ENCODE results near the gene PMPCA. TPM values are rescaled to one million over a fixed set of nuclear protein-coding genes. Genes with fewer than 3 reads are reported as not detected.

The PMPCA gene
- total and polyA plus RNA-seq, 2 of the 13 experiments (the other 11 are each of a cell fraction or from before 2014, with no cell fraction given): 70.2 to 88.4 TPM

DNA sequence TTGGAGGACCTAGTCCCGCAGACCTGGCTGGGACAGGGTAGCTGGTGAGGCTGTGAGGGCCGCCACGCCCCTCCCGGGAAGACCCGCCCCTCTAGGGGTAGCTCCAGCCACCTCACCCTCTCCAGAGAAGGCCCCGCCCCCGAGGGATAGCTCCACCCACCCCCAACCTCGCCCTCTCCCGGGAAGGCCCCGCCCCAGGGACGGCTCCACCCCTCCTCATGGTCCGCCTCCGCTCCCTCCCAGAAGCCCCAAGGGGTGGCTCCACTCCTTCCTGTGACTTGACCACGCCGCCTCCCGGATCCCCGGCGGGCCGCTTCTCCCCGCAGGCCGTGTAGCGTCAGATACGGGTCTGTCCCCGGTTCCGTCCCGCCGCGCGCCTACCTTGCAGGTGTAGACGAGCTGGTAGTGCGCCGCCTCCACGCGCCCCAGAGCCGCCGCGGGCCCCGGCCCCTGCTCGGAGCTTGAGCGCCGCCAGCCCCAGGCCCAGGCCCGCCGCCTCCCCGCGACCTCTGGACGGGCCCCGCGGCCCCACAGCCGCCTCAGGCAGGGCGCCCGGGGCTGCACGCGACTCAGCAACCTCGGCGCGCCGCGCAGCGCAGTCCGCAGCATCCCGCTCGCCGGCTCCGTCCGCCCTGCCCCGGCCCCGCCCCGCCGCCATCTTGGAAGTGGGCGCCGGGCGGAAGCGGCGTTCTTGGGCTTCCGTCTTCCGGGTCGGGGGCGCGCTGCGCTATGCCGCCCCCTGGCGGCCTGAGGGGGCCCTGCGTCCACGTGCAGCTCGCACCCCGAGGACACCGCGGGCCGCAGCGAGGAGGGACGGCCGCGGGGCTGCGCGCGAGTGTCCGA is 47.1 kb upstream of the PMPCA start, which contains the start of gene DNLZ (continued):
- TF ChIP-seq WIZ (CRISPR knock-in tag; IDR thresholded peaks at IDR 0.05): no peak
- TF ChIP-seq ATF5 (CRISPR knock-in tag; IDR thresholded peaks at IDR 0.05; ENCODE audit: low read depth): 0 out of 2 replicates have a peak, but pooled peaks have one; percentile 83
- TF ChIP-seq ATF7-NPFF (CRISPR knock-in tag; IDR thresholded peaks at IDR 0.05; ENCODE audit: low read depth): peak; percentile 96
- TF ChIP-seq ZBTB7A (CRISPR knock-in tag; IDR thresholded peaks at IDR 0.05): 0 out of 2 replicates have a peak, but pooled peaks have one; percentile 45
- TF ChIP-seq ETS1 (CRISPR knock-in tag; IDR thresholded peaks at IDR 0.05): 0 out of 2 replicates have a peak, but pooled peaks have one; percentile 46
- 0 out of 2 replicates have a peak, but pooled peaks have one; percentile 68 for TF ChIP-seq TEAD2 (CRISPR knock-in tag; IDR thresholded peaks at IDR 0.05)
- TF ChIP-seq ZNF232 (CRISPR knock-in tag; IDR thresholded peaks at IDR 0.05; ENCODE audit: borderline replicate concordance): no peak; the same call in 1 of the 2 replicates
- peak; percentile 84 for TF ChIP-seq ZBTB7B (CRISPR knock-in tag; IDR thresholded peaks at IDR 0.05)
- no peak for TF ChIP-seq ZNF207 (IDR thresholded peaks at IDR 0.05; ENCODE audit: borderline replicate concordance)
- no peak for TF ChIP-seq ZNF253 (CRISPR knock-in tag; IDR thresholded peaks at IDR 0.05; ENCODE audit: borderline replicate concordance)
- no peak; the same call in 1 of the 2 replicates for TF ChIP-seq ZFP36L1 (CRISPR knock-in tag; IDR thresholded peaks at IDR 0.05)
- TF ChIP-seq, protein P1, sequence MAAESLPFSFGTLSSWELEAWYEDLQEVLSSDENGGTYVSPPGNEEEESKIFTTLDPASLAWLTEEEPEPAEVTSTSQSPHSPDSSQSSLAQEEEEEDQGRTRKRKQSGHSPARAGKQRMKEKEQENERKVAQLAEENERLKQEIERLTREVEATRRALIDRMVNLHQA (CRISPR knock-in tag; IDR thresholded peaks at IDR 0.05): no peak
- TF ChIP-seq, protein P2, sequence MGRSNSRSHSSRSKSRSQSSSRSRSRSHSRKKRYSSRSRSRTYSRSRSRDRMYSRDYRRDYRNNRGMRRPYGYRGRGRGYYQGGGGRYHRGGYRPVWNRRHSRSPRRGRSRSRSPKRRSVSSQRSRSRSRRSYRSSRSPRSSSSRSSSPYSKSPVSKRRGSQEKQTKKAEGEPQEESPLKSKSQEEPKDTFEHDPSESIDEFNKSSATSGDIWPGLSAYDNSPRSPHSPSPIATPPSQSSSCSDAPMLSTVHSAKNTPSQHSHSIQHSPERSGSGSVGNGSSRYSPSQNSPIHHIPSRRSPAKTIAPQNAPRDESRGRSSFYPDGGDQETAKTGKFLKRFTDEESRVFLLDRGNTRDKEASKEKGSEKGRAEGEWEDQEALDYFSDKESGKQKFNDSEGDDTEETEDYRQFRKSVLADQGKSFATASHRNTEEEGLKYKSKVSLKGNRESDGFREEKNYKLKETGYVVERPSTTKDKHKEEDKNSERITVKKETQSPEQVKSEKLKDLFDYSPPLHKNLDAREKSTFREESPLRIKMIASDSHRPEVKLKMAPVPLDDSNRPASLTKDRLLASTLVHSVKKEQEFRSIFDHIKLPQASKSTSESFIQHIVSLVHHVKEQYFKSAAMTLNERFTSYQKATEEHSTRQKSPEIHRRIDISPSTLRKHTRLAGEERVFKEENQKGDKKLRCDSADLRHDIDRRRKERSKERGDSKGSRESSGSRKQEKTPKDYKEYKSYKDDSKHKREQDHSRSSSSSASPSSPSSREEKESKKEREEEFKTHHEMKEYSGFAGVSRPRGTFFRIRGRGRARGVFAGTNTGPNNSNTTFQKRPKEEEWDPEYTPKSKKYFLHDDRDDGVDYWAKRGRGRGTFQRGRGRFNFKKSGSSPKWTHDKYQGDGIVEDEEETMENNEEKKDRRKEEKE (IDR thresholded peaks at IDR 0.05): no peak
- no peak for TF ChIP-seq ZKSCAN5 (CRISPR knock-in tag; IDR thresholded peaks at IDR 0.05)
- peak; percentile 77; the same call in 1 of the 2 replicates for TF ChIP-seq ZNF703 (CRISPR knock-in tag; IDR thresholded peaks at IDR 0.05; ENCODE audit: borderline replicate concordance)

All from HepG2 (cell line).